ENCODE measurements around the gene MARF1.

GRCh38 chr16:15573274-15573895, 69.6 kb downstream of the MARF1 start:
- no peak for TF ChIP-seq MAFK (IDR thresholded peaks at IDR 0.05; ENCODE audit: low read depth, low read length)
- no peak for TF ChIP-seq SUZ12 (IDR thresholded peaks at IDR 0.05; ENCODE audit: low read length)
- no peak for TF ChIP-seq TAF1 (IDR thresholded peaks at IDR 0.05; ENCODE audit: low read depth, low read length)
- TF ChIP-seq CEBPB (IDR thresholded peaks at IDR 0.05; ENCODE audit: low read depth, low read length) = no peak
- no peak for TF ChIP-seq POLR2AphosphoS5 (IDR thresholded peaks at IDR 0.05; ENCODE audit: low read depth, low read length)
- no peak for TF ChIP-seq POLR2A (IDR thresholded peaks at IDR 0.05; ENCODE audit: control extremely low read depth in 1 of 2, low read depth in 2 of 2, low read length in 2 of 2)
- no peak for TF ChIP-seq GTF2F1 (IDR thresholded peaks at IDR 0.05; ENCODE audit: borderline replicate concordance, low read depth, low read length)
- TF ChIP-seq GABPA (IDR thresholded peaks at IDR 0.05; ENCODE audit: borderline replicate concordance, insufficient read depth, low read length) = no peak

Data from H1 (cell line).